SK-N-SH treated with all-trans-retinoic acid at 6 μM for 48 hours (cell line): Measurements from ENCODE around the gene CACNA2D3.

ENCODE experiments used
- ATAC-seq: fragments of 200-7000 bp; cut with Tn5 transposase; 3 replicates; pipeline ENCODE4 v1.9.1; 2020; ENCODE audit warnings: mild to moderate bottlenecking, moderate library complexity
- BACH2 ChIP-seq: fragments of 250-450 bp; sonication (Bioruptor Pico); IDR thresholded peaks from 2 replicates; pipeline ENCODE4 v1.9.0; 2021; ENCODE audit warnings: mild to moderate bottlenecking, borderline replicate concordance
- CSDC2 ChIP-seq: fragments of 250-450 bp; sonication (Bioruptor Pico); IDR thresholded peaks from 2 replicates; pipeline ENCODE4 v1.5.0; 2020; ENCODE audit warnings: mild to moderate bottlenecking, moderate library complexity
- ESRRG ChIP-seq: fragments of 250-450 bp; sonication (Bioruptor Pico); IDR thresholded peaks from 2 replicates; pipeline ENCODE4 v1.6.1; 2021; ENCODE audit warnings: mild to moderate bottlenecking
- GLIS3 ChIP-seq: fragments of 250-450 bp; sonication (Bioruptor Pico); IDR thresholded peaks from 2 replicates; pipeline ENCODE4 v1.5.0; 2020; ENCODE audit warnings: mild to moderate bottlenecking, moderate library complexity
- ISL1 ChIP-seq: fragments of 250-450 bp; sonication (Bioruptor Pico); IDR thresholded peaks from 2 replicates; pipeline ENCODE4 v2.1.2; 2022; ENCODE audit warnings: mild to moderate bottlenecking, moderate library complexity
- OSR1 ChIP-seq: fragments of 250-450 bp; sonication (Bioruptor Pico); IDR thresholded peaks from 2 replicates; pipeline ENCODE4 v1.8.0; 2022; ENCODE audit warnings: moderate library complexity, mild to moderate bottlenecking, inconsistent platforms
- PPARA ChIP-seq: fragments of 250-450 bp; sonication (Bioruptor Pico); IDR thresholded peaks from 2 replicates; pipeline ENCODE4 v1.5.0; 2020; ENCODE audit warnings: mild to moderate bottlenecking, borderline replicate concordance
- RARB ChIP-seq: fragments of 250-450 bp; sonication (Bioruptor Pico); IDR thresholded peaks from 2 replicates; pipeline ENCODE4 v1.8.0; 2021; ENCODE audit warnings: mild to moderate bottlenecking, moderate library complexity
- SNAI2 ChIP-seq: fragments of 250-450 bp; sonication (Bioruptor Pico); IDR thresholded peaks from 2 replicates; pipeline ENCODE4 v1.5.0; 2020; ENCODE audit warnings: mild to moderate bottlenecking, moderate library complexity
- TCF4 ChIP-seq: fragments of 250-450 bp; sonication (Bioruptor Pico); IDR thresholded peaks from 2 replicates; pipeline ENCODE4 v1.8.0; 2021; ENCODE audit warnings: mild to moderate bottlenecking, moderate library complexity, borderline replicate concordance
- ZC3H10 ChIP-seq: fragments of 250-450 bp; sonication (Bioruptor Pico); IDR thresholded peaks from 2 replicates; pipeline ENCODE4 v1.5.1; 2021; ENCODE audit warnings: mild to moderate bottlenecking, moderate library complexity
- ZFP3 ChIP-seq: fragments of 250-450 bp; sonication (Bioruptor Pico); IDR thresholded peaks from 2 replicates; pipeline ENCODE4 v1.5.0; 2020; ENCODE audit warnings: mild to moderate bottlenecking, moderate library complexity
- ZFP30 ChIP-seq: fragments of 450-650 bp; formaldehyde crosslinking; IDR thresholded peaks from 2 replicates; pipeline ENCODE4 v1.5.0; 2022; ENCODE audit warnings: mild to moderate bottlenecking, moderate library complexity
- ZNF565 ChIP-seq: fragments of 450-650 bp; formaldehyde crosslinking; conservative IDR thresholded peaks from 2 replicates; pipeline ENCODE4 v1.5.0; 2020; ENCODE audit warnings: low read depth, mild to moderate bottlenecking, moderate library complexity
- ZNF70 ChIP-seq: fragments of 450-650 bp; formaldehyde crosslinking; IDR thresholded peaks from 2 replicates; pipeline ENCODE4 v1.5.0; 2020; ENCODE audit warnings: mild to moderate bottlenecking, moderate library complexity
- ZNF8 ChIP-seq: fragments of 450-650 bp; formaldehyde crosslinking; IDR thresholded peaks from 2 replicates; pipeline ENCODE4 v1.5.0; 2020; ENCODE audit warnings: mild to moderate bottlenecking, moderate library complexity
- TF ChIP-seq, protein P1 (sequence below): fragments of 250-450 bp; sonication (Bioruptor Pico); IDR thresholded peaks from 2 replicates; pipeline ENCODE4 v1.5.1; 2021; ENCODE audit warnings: mild to moderate bottlenecking, moderate library complexity
- TF ChIP-seq, protein P2 (sequence below): fragments of 250-450 bp; sonication (Bioruptor Pico); IDR thresholded peaks from 2 replicates; pipeline ENCODE4 v1.5.0; 2020; ENCODE audit warnings: mild to moderate bottlenecking, moderate library complexity
- TF ChIP-seq, protein P3 (sequence below): fragments of 250-450 bp; sonication (Bioruptor Pico); IDR thresholded peaks from 2 replicates; pipeline ENCODE4 v1.5.1; 2020; ENCODE audit warnings: low read depth, mild to moderate bottlenecking, moderate library complexity
- TF ChIP-seq, protein P4 (sequence below): fragments of 250-450 bp; sonication (Bioruptor Pico); IDR thresholded peaks from 2 replicates; pipeline ENCODE4 v1.8.0; 2021; ENCODE audit warnings: low read depth, mild to moderate bottlenecking, moderate library complexity, borderline replicate concordance

The CACNA2D3 gene

DNA sequence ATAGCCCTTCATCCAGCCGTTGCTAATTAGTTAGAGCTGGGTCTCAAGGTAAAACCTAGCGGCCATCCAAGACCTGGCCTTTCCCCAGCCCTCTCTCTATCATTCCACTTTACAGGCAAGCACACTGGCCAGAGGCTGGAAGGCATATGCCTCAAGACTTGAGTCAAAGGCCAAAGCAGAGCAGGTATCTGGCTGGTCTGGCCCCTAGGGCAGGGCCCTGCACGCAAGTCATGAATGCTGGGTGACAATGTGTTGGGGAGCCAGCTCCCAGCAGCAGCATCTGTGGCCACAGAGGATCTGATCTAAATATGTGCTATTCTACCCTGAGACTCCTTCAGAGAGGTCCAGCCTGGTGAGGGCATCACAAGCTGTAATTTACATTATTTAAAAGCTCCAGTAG lies 691.9 kb downstream of the CACNA2D3 start:
- ATAC-seq = no peak
- TF ChIP-seq SNAI2 (CRISPR knock-in tag) (no peak), PPARA (CRISPR knock-in tag) (no peak), GLIS3 (CRISPR knock-in tag) (no peak), ZNF565 (CRISPR knock-in tag) (no peak)
- TF ChIP-seq, protein P1, sequence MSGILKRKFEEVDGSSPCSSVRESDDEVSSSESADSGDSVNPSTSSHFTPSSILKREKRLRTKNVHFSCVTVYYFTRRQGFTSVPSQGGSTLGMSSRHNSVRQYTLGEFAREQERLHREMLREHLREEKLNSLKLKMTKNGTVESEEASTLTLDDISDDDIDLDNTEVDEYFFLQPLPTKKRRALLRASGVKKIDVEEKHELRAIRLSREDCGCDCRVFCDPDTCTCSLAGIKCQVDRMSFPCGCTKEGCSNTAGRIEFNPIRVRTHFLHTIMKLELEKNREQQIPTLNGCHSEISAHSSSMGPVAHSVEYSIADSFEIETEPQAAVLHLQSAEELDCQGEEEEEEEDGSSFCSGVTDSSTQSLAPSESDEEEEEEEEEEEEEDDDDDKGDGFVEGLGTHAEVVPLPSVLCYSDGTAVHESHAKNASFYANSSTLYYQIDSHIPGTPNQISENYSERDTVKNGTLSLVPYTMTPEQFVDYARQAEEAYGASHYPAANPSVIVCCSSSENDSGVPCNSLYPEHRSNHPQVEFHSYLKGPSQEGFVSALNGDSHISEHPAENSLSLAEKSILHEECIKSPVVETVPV (CRISPR knock-in tag) = no peak

DNA sequence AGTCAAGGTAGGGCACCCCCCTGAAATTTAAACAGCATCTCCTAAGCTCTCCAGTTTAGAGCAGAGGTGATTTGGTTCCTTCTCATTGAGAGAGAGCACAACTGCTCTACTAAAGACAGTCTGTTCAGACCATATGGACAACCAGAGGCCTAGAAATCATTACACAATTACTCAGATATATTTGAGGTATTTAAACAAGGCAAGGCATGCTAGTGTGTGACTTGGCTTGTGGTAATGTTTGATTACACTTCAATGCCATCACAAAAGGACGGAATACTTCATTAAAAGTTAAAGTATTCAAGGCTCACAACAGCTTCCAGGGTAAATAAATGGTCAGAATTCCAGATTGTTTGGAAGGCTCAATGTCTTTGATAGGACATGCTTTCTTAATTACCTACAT lies 695.3 kb downstream of the CACNA2D3 start:
- TF ChIP-seq, protein P2, sequence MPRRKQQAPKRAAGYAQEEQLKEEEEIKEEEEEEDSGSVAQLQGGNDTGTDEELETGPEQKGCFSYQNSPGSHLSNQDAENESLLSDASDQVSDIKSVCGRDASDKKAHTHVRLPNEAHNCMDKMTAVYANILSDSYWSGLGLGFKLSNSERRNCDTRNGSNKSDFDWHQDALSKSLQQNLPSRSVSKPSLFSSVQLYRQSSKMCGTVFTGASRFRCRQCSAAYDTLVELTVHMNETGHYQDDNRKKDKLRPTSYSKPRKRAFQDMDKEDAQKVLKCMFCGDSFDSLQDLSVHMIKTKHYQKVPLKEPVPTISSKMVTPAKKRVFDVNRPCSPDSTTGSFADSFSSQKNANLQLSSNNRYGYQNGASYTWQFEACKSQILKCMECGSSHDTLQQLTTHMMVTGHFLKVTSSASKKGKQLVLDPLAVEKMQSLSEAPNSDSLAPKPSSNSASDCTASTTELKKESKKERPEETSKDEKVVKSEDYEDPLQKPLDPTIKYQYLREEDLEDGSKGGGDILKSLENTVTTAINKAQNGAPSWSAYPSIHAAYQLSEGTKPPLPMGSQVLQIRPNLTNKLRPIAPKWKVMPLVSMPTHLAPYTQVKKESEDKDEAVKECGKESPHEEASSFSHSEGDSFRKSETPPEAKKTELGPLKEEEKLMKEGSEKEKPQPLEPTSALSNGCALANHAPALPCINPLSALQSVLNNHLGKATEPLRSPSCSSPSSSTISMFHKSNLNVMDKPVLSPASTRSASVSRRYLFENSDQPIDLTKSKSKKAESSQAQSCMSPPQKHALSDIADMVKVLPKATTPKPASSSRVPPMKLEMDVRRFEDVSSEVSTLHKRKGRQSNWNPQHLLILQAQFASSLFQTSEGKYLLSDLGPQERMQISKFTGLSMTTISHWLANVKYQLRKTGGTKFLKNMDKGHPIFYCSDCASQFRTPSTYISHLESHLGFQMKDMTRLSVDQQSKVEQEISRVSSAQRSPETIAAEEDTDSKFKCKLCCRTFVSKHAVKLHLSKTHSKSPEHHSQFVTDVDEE = no peak
- TF ChIP-seq, protein P3, sequence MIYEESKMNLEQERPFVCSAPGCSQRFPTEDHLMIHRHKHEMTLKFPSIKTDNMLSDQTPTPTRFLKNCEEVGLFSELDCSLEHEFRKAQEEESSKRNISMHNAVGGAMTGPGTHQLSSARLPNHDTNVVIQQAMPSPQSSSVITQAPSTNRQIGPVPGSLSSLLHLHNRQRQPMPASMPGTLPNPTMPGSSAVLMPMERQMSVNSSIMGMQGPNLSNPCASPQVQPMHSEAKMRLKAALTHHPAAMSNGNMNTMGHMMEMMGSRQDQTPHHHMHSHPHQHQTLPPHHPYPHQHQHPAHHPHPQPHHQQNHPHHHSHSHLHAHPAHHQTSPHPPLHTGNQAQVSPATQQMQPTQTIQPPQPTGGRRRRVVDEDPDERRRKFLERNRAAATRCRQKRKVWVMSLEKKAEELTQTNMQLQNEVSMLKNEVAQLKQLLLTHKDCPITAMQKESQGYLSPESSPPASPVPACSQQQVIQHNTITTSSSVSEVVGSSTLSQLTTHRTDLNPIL (CRISPR knock-in tag) = no peak
- ATAC-seq = no peak

DNA sequence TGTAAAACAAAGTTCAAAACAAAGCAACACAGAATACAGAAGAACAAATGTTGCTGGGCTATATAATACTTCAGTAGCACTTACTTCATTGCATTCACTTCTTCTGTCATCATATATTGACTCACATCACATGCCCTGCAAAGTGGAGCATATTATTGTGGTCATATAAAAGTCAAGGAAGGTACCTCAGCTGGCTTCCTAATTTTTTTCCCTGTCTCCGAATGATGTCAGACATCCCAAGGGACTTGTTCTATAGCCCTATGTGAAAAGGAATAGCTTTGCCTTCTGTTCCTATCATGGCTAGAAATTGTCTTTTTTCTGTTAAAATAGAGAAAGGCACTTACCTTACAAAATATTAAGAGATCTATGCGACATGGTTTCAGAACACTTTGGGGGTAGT lies 696.1 kb downstream of the CACNA2D3 start:
- TF ChIP-seq ZC3H10 = no peak
- no peak for TF ChIP-seq CSDC2 (CRISPR knock-in tag)
- TF ChIP-seq TCF4 = no peak
- no peak for TF ChIP-seq RARB (CRISPR knock-in tag)
- no peak for TF ChIP-seq GLIS3 (CRISPR knock-in tag)
- no peak for TF ChIP-seq OSR1
- TF ChIP-seq, protein P2 = no peak
- no peak for TF ChIP-seq ZNF70 (CRISPR knock-in tag)
- TF ChIP-seq ZFP30 = no peak
- TF ChIP-seq BACH2 (CRISPR knock-in tag) = no peak
- TF ChIP-seq ZFP3 (CRISPR knock-in tag) = no peak
- no peak for ATAC-seq

DNA sequence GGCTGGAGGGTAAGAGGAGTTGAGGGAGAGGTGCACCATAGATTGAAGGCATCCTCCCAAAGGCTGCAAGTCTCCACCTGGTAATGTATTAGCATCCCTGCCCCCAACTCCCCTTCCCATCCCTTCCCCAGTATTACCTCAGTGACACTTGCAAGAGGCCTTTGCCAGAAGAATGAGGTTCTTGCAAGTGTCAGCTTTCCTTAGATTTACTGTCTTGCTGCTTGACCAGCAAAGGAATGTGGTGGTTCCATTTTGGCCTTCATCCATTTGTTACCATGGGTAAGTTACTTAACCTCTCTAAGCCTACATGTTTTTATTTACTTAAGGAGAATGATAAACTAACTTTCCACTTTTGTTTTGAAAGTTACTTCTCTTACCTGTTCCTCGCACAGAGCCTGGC lies 696.6 kb downstream of the CACNA2D3 start:
- no peak for ATAC-seq
- no peak for TF ChIP-seq ZNF8 (CRISPR knock-in tag)
- TF ChIP-seq, all 23 proteins: peak for 0

DNA sequence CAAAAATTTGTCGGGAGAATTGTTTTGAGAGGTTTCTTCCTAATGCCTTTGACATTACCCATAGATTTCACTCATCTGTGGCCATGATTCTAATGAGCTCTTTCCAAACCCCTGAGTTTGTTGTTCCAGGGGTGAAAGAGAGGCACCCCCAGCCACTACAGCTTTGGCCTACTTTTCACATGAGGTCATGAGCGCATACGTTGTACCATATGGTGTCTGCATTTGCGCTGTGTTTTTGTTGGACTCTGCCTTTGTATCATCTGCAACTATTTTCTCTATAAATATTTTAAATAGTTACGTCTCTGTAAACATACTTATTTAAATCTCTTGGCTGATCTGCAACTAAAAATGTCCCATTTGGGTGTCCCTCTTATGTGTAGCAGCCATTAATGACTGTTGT lies 697.6 kb downstream of the CACNA2D3 start:
- TF ChIP-seq BACH2 (CRISPR knock-in tag) (no peak), RARB (CRISPR knock-in tag) (no peak), ZFP3 (CRISPR knock-in tag) (no peak), ZNF8 (CRISPR knock-in tag) (no peak), PPARA (CRISPR knock-in tag) (no peak), GLIS3 (CRISPR knock-in tag) (no peak), OSR1 (no peak), ESRRG (CRISPR knock-in tag) (no peak), ZNF70 (CRISPR knock-in tag) (no peak), ZC3H10 (no peak), TCF4 (no peak), CSDC2 (CRISPR knock-in tag) (no peak), ISL1 (CRISPR knock-in tag) (no peak)
- TF ChIP-seq, protein P3 (CRISPR knock-in tag) = no peak
- TF ChIP-seq, protein P4, sequence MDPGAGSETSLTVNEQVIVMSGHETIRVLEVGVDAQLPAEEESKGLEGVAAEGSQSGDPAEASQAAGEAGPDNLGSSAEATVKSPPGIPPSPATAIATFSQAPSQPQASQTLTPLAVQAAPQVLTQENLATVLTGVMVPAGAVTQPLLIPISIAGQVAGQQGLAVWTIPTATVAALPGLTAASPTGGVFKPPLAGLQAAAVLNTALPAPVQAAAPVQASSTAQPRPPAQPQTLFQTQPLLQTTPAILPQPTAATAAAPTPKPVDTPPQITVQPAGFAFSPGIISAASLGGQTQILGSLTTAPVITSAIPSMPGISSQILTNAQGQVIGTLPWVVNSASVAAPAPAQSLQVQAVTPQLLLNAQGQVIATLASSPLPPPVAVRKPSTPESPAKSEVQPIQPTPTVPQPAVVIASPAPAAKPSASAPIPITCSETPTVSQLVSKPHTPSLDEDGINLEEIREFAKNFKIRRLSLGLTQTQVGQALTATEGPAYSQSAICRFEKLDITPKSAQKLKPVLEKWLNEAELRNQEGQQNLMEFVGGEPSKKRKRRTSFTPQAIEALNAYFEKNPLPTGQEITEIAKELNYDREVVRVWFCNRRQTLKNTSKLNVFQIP (CRISPR knock-in tag) = no peak
- TF ChIP-seq, protein P2 = no peak
- no peak for ATAC-seq
